ENCODE results near the gene MPZL1.

MPZL1 gene

DNA sequence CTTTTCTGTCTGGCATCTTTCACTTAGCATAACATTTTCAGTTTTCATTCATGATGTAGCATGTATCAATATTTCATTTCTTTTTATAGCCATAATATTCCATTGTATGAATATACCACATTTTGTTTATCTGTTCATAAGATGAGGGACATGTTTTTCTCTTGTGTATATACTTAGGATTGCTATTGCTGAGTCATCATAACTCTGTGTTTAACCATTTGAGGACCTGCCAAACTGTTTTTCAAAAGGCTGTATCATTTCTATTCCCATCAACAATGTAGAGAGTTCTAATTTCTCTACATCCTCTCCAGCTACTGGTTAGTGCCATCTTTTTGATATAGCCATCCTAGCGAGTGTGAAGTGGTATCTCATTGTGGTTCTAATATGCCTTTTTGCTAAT, 26.2 kb downstream of the MPZL1 start:
- DNase-seq (ENCODE audit: extremely low read depth in 1 of 2, low read depth in 1 of 2): no peak

DNA sequence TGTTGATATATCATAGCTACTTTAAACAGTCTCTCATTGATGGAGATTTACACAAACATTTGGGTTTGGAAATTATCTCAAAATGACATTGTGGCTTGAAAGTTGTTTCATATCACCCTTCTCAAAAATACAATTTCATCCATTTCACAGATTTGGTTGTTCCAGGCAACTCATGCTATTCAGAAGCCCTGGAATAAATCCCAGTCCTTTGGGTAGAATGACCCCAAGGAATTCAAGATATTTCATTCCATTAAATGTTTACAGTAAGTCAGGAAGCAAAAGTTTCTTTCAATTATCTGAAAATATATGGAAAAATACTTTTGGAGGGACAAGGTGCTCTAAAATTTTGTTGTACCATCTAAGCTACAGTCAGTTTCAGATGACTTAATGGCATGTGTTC, 27.1 kb downstream of the MPZL1 start:
- DNase-seq (ENCODE audit: extremely low read depth in 1 of 2, low read depth in 1 of 2): no peak

DNA sequence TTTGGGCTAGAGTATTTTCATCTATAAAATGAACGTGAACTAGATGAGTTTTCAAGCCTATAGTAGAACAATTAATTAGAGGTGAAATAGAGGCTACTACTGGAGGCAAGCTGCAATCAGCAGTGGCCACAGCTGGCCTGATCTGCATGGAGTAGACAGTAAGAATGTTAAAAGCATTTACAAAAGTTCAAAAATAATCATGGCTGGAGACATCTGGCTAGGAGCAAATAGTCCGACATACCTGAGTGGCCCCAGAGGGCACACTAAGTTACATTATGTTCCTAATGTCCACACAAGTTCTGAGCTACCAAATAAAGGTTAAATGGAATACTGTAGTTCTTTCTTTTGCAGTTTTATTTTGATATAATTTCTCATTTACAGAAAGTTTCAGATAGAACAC, 28.0 kb downstream of the MPZL1 start:
- DNase-seq (ENCODE audit: extremely low read depth in 1 of 2, low read depth in 1 of 2): no peak

DNA sequence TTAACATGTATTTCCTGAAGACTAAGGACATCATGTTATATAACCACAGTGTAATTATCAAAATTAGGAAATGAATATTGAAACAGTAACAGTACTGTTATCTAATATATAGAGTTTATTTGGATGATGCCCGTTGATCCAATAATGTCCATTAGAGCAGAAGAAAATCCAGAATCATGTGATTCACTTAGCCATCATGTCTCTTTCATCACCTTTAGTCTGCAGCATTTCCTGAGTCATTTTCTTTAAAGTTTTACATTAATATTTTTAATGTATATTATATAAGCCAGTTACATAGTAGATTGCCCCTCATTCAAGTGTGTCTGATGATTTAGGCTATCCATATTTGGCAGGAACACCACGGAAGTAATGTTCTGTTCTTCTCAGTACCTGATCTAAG, 28.9 kb downstream of the MPZL1 start:
- DNase-seq (ENCODE audit: extremely low read depth in 1 of 2, low read depth in 1 of 2): no peak

DNA sequence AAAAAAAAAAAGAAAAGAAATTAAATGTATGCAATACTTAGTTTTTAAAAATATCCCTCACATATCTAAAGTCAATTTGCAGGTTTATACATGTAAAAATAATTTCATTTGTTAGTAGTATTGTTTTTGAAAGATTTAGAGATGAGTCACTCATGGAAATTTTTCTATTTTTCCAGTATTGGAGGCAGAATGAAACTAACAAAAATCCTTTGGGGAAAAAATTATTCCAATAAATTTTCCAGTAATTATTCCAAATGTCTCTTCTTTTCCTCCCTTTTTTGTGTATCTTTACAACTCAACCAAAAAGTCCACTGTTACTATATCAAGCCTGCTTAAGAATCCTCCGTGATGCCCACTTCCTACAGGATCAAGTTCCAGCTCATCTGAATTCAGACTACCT, 29.9 kb downstream of the MPZL1 start:
- DNase-seq (ENCODE audit: extremely low read depth in 1 of 2, low read depth in 1 of 2): no peak

DNA sequence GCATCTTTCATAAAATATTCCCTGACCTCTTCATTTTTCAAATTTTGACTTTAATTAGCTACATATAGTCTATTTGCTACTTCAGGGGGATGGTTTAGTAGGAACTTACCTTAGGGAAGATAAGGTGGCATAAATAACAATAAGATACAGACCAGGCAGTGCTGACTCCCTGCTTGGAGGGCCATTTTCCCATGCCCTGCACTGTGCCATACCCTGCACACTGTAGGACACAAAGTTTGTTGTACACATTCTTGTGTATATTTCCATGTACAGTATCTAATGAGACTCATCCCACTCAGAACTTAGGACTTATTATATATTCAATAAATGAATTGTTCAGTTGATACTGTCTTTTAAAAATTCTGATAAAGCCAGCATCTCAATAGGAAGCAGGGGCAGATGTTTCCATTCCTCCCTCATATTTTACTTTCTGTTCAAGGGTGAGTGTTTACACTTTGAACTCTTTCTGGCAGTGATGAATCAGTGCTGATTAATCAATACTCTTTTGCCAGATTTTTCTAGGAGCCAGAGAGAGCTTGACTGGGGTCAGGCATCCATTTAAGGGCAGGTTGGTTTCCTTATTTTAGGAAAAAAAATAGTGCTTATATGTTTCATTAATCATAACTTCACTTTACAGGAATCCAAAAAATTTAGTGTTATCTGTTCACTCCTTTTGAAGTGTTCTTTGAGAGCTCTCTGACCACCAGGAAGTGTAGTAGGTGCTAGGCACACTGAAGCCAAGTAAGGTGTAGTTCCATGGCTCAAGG, 30.6 kb downstream of the MPZL1 start:
- no peak for DNase-seq (ENCODE audit: extremely low read depth in 1 of 2, low read depth in 1 of 2)

DNA sequence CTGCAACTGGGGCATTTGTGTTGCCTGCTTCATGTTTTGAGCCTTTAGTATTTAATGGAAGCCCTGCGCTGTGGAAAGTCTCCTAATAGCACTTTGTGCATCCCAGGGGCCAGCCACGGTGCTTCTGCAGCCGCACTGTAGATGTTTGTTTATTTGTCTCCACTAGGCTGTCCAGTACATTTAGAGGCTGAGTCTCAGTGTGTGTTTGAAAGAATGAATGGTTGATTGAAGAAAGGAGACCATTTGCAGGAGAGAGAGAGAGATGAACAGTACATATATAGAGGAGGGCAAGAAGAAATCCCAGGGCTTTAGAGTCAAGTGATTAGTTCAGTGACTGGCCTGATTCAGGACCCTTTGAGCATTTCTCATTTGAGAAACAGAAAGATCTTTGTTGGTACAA, 33.9 kb downstream of the MPZL1 start:
- no peak for DNase-seq (ENCODE audit: extremely low read depth in 1 of 2, low read depth in 1 of 2)

DNA sequence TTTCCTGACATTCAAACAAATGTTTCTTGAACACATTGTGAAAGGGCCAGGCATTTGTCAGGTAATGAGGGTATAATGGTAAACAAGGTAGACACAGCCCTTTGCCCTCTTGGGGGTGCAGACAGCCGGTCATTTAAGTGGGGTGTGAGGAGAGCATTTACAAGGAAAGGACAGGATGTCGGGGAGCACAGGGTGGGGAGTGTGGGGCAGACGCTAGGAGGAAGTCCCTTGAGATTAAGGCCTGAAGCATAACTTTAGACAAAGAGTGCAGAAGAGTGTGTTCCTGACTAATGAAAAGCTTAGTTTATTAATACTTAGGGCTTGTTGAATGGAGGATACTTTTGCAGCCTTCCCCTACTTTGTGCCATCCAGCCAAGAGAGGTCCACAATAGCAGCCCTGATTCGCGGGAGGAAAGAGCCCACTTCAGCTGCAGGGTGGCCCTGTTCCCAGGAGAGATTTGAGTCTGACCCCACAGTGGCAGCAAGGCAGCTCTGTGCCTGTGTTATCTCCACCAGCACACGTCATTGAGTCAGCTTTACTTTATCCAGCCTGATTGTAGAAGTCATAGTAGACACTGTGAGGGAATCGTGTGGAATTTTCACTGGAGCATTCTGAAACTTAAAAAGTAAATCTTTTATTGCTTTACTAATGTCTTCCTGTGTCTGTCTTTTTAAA, 35.1 kb downstream of the MPZL1 start:
- DNase-seq (ENCODE audit: extremely low read depth in 1 of 2, low read depth in 1 of 2): no peak

DNA sequence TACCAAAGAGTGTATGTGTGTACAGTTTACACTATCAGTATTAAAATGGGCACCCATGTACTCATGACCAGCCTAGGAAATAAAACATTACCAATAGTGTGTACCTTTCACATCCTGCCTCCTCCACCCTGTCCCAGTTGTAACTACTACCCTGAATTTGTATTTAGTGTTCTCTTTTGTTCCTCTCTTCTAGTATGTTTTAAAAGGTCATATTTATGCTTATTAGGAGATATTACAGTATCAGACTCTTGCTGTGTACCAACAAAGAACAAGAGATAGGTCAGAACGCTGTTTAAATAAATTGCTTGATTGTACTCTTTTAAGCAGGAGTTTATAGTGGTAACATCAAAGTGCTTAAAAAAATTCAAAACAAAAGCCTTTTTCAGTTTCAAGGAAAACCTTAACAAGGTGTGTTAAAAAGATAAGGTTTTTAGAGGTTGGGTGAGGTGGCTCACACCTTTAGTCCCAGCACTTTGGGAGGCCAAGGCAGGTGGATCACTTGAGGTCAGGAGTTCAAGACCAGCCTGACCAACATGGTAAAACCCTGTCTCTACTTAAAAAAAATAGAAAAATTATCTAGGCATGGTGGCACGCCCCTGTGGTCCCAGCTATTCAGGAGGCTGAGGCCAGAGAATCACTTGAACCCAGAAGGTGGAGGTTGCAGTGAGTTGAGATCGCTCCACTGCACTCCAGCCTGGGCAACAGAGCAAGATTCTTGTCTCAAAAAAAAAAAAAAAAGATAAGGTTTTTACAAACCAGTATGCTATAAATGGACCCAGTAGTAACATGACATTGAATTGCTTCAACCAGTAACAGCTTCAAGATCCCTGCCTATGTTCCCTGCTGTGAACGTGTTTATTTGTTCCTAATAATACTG, 35.9 kb downstream of the MPZL1 start:
- DNase-seq (ENCODE audit: extremely low read depth in 1 of 2, low read depth in 1 of 2): no peak

DNA sequence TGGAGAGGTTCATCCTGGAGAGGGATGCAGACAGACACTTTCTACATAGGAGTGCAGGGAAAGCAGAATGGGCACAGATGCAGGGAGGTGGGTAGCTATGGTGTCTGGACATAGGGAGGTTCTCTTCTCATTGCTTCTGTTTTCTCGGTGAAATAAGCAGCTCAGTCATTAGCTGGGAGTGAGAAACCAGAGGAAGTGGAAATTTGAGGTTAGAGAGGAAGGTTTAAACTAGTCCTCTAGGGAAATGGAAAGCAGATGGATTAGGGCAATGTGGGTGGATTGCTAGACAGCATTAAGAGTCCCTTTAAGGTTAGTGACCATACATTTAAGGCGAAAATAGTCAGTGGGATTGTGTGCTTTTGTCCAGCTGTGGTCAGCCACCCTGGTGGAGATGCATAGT, 39.6 kb downstream of the MPZL1 start:
- DNase-seq (ENCODE audit: extremely low read depth in 1 of 2, low read depth in 1 of 2): no peak

DNA sequence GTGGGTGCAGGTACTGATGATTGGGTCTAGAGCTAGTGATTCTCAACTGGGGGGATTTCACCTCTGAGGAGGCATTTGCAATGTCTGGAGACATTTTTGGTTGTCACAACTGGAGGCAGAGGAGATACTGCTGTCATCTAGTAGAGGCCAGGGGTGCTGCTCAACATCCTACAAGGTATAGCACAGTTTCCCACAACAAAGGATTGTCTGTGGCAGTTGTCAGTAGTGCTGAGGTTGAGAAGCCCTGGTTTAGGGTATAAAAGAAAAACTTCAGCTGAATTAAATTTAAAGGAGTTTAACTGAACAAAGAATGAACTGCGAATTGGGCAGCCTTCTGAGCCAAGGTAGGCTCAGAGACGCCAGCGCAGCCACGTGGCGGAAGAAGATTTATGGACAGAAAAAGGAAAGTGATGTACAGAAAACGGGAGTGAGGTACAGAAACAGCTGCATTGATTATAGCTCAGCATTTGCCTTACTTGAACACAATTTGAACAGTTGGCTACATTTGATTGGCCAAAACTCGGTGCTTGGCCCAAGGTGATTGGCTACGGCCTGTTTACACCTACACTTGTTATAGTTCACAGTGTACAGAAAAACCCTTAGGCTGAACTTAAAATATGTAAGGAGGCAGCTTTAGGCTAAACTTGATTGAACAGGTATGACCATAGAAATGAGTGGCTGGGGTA, 40.4 kb downstream of the MPZL1 start:
- no peak for DNase-seq (ENCODE audit: extremely low read depth in 1 of 2, low read depth in 1 of 2)

DNA sequence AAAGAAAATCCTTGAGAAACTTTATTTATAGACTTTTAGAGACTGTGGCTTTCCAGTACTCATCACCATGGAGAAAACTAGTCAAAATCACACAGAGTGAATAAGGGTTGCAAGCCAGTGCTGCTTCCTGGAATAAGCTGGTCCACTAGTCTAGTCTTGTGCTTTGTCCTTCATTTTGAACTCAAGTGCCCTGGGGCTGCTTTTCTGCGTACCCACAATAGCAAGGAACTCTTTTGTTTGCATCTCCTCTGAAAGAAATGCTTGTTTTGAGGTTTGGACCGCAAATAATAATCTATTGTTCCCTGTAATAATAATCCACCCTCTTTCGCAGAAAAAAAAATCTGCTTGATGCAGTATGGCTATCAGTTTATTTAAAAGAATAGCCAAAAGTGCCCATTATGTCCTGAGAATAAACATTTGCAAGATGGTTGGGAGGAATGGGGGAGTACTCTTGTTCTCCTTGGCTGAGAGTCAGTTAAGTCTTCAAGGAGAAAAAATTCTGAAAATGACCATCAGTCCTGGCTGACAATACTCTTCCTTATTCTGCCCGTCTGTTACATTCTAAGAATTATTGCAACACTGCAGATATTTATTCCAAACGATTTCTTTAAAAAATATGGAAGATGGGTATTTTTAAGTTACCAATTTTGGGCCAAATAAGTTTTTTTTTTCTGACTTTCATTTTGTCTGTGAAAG, 41.9 kb downstream of the MPZL1 start:
- DNase-seq (ENCODE audit: extremely low read depth in 1 of 2, low read depth in 1 of 2): no peak

DNA sequence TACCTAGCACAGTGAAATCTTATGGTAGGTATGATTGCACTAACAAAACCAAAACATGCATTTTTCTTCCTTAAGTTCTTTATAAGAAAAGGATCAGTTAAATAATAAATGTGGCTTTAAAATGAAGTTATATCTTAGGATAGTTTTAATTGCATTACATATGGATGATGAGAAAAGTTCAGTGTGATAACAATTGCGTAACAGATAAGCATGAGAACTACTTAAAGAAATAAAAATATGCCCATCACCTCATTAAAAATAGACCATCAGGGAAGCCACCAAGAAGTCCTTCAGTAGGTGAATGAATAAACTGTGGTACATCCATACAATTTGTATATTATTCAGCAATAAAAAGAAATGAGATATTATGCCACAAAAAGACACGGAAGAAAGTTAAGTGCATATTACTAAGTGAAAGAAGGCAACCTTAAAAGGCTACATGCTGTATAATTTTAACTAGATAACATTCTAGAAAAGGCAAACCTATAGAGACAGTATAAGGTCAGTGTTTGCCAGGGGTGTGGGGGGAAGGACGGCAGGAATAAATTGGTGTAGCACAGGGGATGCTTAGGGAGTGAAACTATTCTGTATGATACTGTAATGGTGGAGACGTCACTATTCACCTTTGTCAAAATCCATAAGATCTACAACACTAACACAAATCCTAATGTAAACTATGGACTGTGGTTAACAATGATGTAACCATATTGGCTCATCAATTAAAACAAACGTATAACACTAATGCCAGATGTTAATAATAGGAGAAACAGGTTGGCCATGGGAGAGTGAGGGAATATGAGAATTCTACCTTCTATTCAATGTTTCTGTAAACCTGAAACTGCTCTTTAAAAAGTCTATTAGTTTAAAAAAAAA, 42.9 kb downstream of the MPZL1 start:
- no peak for DNase-seq (ENCODE audit: extremely low read depth in 1 of 2, low read depth in 1 of 2)

DNA sequence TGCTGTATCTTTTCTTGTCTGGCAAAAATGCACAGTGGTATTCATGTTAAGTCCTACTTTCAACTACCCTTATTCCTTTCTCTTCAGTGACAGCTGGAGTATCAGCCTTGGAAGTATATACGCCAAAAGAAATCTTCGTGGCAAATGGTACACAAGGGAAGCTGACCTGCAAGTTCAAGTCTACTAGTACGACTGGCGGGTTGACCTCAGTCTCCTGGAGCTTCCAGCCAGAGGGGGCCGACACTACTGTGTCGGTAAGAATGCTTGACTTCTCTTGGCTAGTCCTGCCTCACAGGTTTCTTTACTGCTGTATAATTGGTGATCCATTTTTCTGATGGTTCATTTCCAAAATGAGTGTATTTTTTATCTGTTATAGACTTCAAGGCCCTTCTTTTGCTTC, 43.7 kb downstream of the MPZL1 start:
- DNase-seq (ENCODE audit: extremely low read depth in 1 of 2, low read depth in 1 of 2): no peak

DNA sequence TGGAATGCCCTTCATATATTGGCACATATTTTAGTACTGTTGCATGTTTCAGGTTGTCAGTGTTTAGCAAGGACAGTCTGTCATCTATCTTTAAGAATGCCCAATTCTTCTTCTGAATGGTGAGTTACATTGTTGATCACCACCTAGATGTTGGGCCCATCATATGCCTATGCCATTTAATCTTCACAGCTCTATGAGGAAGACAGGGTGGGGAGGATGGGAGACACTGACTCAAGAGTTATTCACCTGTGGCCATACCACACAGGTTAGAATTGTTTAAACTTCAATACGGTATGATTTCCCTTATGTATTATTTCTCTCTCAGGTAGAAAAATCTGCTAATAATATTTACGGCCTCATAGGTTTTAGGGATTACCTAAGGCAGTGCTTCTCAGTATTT, 44.8 kb downstream of the MPZL1 start:
- DNase-seq (ENCODE audit: extremely low read depth in 1 of 2, low read depth in 1 of 2): no peak

DNA sequence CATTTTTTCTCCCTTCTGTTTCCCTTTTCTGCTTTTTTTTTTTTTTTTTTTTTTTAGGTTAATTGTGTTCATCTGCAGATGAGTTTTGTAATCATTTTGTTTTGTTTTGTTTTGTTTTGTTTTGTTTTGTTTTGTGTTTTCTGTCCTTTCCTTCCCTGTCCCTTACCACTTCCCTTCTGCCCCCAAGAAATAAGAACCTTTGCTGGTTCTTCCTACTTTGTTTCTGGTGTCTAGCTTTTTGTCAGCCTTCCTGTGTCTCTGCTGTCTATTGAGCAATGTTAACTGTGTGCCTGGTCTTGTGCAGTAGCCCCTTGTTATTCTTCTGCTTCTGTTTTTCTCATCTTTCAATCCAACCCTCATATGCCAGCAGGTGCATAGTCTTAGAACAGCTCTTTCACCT, 46.0 kb downstream of the MPZL1 start:
- DNase-seq (ENCODE audit: extremely low read depth in 1 of 2, low read depth in 1 of 2): no peak

DNA sequence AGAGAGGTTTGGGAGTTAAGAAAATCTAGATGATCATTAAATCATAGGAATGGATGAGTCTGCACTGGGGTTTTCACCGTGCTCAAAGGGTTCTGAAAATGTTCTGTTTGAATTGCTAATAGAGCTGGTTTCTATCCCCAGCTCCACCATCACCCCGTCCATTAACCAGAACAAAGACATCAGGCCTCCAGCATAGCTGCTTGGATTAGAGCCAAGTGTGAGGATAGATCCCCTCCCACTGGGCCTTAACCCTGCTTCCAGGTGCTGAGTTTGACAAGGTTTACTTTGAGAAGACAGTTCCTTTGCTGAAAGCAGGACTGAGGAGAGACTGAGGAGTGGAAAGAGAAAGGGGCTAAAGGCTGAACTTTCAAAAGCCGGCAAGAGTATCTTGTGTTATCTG, 48.3 kb downstream of the MPZL1 start:
- DNase-seq (ENCODE audit: extremely low read depth in 1 of 2, low read depth in 1 of 2): no peak

DNA sequence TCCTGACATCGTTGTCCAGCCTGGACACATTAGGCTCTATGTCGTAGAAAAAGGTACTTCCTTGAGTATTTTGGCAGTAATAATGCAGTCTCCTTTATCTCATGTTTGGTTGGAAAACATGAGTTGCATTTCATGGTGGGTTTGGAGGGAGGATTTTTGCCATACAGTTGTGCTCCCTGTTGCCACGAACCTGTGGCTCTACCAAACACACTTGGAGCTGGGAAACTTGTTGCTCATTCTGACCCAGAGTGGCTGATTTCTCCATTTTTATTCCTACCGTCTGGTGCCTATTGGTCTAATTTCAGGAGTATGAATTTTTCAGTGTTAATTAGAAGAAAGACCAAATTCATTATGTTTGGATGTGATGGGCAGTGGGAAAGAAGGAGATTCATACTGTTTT, 50.7 kb downstream of the MPZL1 start:
- DNase-seq (ENCODE audit: extremely low read depth in 1 of 2, low read depth in 1 of 2): no peak

DNA sequence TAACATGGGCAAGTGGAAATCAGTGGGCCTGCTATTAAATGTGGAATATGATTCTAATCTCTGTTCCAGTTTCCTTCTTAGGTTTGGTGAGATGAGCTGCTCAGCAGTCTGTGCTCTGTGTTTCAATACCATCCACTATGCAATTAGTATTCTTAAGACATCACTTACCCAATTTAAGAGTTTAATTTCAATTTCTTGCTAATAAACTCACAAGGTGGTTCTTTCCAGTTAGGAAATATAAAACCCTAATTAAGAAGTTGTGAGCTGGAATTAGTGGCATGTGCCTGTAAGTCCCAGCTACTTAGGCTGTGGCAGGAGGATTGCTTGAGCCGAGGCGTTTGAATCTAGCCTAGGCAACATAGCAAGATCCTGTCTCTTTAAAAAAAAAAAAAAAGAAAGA, 51.7 kb downstream of the MPZL1 start:
- no peak for DNase-seq (ENCODE audit: extremely low read depth in 1 of 2, low read depth in 1 of 2)

DNA sequence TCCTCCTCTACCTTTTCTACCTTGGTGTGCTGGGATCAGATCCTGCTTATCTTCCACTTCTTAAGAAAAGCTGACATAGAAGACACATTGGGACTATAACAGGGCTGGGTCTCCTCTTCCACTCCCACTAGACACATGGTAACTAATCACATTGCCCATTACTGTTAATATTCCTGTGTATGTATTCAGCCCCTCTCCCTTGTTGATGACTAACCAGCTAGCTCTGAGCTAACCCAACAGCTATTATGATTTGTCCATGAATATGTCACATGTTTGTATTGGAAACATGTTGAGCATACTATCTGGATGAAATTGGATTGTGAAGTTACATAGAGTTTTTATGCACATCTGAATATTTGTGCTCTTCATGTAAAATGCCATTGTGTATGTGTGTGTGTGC, 52.9 kb downstream of the MPZL1 start:
- DNase-seq (ENCODE audit: extremely low read depth in 1 of 2, low read depth in 1 of 2): no peak

Measured in stimulated activated CD8-positive, alpha-beta memory T cell treated with anti-CD3 and anti-CD28 coated beads, Interleukin-7, amount 100 ng/mL, for 48 hours (primary cell).